Aorta (tissue), 5 donors: ENCODE data around the gene PATL2. TPM values are rescaled to one million over a fixed set of nuclear protein-coding genes. Genes with fewer than 3 reads are reported as not detected.
"Not testable (repeated sequence)": the region's sequence is repeated elsewhere in the genome, so short reads cannot be mapped to it uniquely, and the experiment has no call there.

Experiments used
- ATAC-seq: fragments of 200-7000 bp; cut with Tn5 transposase; one replicate; pipeline ENCODE4 v1.9.1; 2022; ENCODE audit warnings: moderate library complexity; ENCODE audit not compliant: low FRiP score
- DNase-seq, 2 donors: peaks; one replicate each; pipeline ENCODE4 v3.0.0-alpha.2; 2020
- H3K27ac ChIP-seq, 2 donors: one replicate each; pipeline ENCODE4 v1.5.1; 2013; ENCODE audit warnings: low read length in 2 of 2, mild to moderate bottlenecking in 2 of 2, moderate library complexity in 2 of 2, control low read depth in 1 of 2, inconsistent platforms in 1 of 2, low read depth in 1 of 2
- H3K27me3 ChIP-seq, 2 donors: one replicate each; pipeline ENCODE4 v1.6.1; 2013; ENCODE audit warnings: control low read depth in 1 of 2, low read length in 1 of 2, mild to moderate bottlenecking in 1 of 2, moderate library complexity in 1 of 2; ENCODE audit not compliant: insufficient read depth in 2 of 2, control insufficient read depth in 1 of 2
- H3K36me3 ChIP-seq, 2 donors: one replicate each; pipeline ENCODE4 v1.6.1; 2013; ENCODE audit warnings: control low read depth in 1 of 2, low read length in 1 of 2, mild to moderate bottlenecking in 1 of 2; ENCODE audit not compliant: insufficient read depth in 2 of 2, control insufficient read depth in 1 of 2
- H3K4me1 ChIP-seq, 2 donors: one replicate each; pipeline ENCODE4 v1.6.1; 2013; ENCODE audit warnings: low read length in 2 of 2, control low read depth in 1 of 2, mild to moderate bottlenecking in 1 of 2, moderate library complexity in 1 of 2; ENCODE audit not compliant: insufficient read depth in 2 of 2, control insufficient read depth in 1 of 2
- H3K4me3 ChIP-seq, 2 donors: one replicate each; pipeline ENCODE4 v1.5.1; 2013; ENCODE audit warnings: low read length in 2 of 2, control low read depth in 1 of 2, mild to moderate bottlenecking in 1 of 2
- H3K9me3 ChIP-seq: one replicate; pipeline ENCODE4 v1.6.1; 2013; ENCODE audit warnings: mild to moderate bottlenecking, low read length; ENCODE audit not compliant: control insufficient read depth
- WGBS, 2 donors: extraction: QIAGEN DNeasy Blood & Tissue Kit; methylation state at CpG; one replicate each; pipeline ENCODE4 v1.1.7; 2013; 5-methylcytosine and 5-hydroxymethylcytosine counted together
- intact Hi-C, 2 donors: fragments of 100-400 bp; cut with DNase I; formaldehyde crosslinking; loops; one replicate each; pipeline versions ENCODE4 v1.14.2 to v1.15.0; 2022
- polyA plus RNA-seq, 2 donors: library from polyadenylated mRNA; stranded (reverse); fragments of 200-250 nt; gene quantifications; one replicate each; pipeline ENCODE4 v1.2.3, GENCODE V29; 2013
- total RNA-seq, 2 donors: library from RNA; stranded (reverse); fragmentation: NEBNext Ultra II Directional; extraction: Animal tissue kit (Norgen Biotek cat#: 25700); gene quantifications; one replicate each; pipeline ENCODE4 v1.2.1, GENCODE V29; 2021
- donor health status: healthy with polysubstance abuse.
- donor health status: Bipolar disorder and iron deficiency.
- donor health status: DM: no; HTN: no; CAD: no.
- donor health status: DM: no; HTN: no; CAD: no.
- donor health status: DM: yes; HTN: yes; CAD: no.

PATL2 gene
- total and polyA plus RNA-seq, 4 donors: 0.23 to 2.2 (median 1.3) TPM; not detected in 1

DNA sequence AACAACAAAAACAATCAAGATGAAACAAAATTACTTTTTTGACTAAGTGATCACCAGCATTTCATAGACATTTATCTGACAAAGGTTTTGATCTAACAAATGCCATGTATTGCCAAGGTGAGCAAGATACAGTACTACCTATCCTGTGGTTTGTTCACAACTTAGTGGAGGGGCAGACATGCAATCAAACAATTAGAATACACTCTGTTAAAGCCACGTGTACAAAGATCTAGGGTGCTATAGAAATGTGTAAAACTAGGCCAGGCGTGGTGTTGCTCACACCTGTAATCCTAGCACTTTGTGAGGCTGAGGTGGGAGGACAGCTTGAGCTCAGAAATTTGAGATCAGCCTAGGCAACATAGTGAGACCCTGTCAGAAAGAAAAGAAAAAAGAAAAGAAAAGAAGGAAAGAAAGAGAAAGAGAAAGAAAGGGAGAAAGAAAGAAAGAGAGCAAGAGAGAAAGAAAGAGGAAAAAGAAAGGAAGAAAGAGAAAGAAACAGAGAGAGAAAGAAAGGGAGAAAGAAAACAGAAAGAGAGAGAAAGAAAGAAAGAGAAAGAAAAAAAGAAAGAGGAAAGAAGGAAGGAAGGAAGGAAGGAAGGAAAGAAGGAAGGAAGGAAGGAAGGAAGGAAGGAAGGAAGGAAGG is 23.8 kb upstream of the PATL2 start:
- peaks cover 0 to 2% of the 10 kb centered on the region in 2 donors for H3K4me1 ChIP-seq
- H3K36me3 ChIP-seq: no peaks in the 10 kb centered on the region
- H3K27me3 ChIP-seq: no peaks in the 10 kb centered on the region
- ATAC-seq (no peak), DNase-seq (no peak)
- no peak overlapping the region for H3K4me3 ChIP-seq
- no peaks in the 10 kb centered on the region for H3K9me3 ChIP-seq
- WGBS, 2 donors: 72 to 73% methylated on average over 2 of the region's 2 CpGs
- intact Hi-C loops: loop anchor here (5.0 to 10.0 kb wide), 3 partner anchors 33 to 160 kb away; no protein-coding TSS in a partner anchor
- no peak overlapping the region for H3K27ac ChIP-seq

DNA sequence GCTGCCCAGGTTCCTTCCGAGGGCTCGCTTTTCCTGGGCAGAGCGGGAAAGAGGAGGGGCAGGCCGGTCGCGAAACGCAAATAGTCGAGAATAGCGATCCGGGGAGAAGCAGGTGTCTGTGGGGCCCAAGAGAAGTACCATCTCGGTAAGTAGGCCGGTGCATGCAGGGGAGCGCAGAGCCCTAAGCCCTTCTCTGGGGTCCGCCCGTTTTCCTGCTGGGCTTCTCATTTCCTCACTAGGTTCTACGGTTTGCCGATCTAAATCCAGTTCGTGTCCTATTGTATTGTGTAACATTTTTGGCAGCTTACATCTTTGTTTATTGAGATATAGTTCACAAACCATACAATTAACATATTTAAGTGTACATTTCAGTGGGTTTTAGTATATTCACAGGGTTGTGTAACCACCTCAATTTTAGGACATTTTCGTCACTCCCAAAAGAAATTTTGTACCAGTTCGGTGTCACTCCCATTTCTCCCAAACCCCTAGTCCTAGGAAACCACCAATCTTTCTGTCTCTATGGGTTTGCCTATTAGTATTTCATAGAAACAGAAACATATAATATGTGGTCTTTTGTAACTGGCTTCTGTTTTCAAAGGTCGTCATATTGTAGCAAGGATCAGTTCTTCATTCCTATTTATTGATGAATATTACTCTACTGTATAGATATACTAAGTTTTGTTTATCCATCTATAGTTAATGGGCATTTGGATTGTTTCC is 18.4 kb upstream of the PATL2 start:
- Histone ChIP-seq H3K27me3 (no peaks in the 10 kb centered on the region), H3K9me3 (no peaks in the 10 kb centered on the region), H3K4me1 (peaks cover 0 to 1% of the 10 kb centered on the region in 2 donors), H3K27ac (peak overlapping the region in 1 of 2 donors; percentile 96), H3K4me3 (peak overlapping the region; percentile 80 to 88), H3K36me3 (no peaks in the 10 kb centered on the region)
- intact Hi-C loops: loop anchor here (2.0 to 10.0 kb wide), 5 partner anchors 19 to 442 kb away; partner anchors contain the start of genes B2M (in 1 of the 2), EIF3J (in 1 of the 2), GOLM2 (in 1 of the 2) and PATL2 (in 1 of the 2)
- ATAC-seq (peak; percentile 36), DNase-seq (peak; percentile 64 to 79)
- 3 to 4% methylated on average over 21 of the region's 21 CpGs for WGBS, 2 donors

DNA sequence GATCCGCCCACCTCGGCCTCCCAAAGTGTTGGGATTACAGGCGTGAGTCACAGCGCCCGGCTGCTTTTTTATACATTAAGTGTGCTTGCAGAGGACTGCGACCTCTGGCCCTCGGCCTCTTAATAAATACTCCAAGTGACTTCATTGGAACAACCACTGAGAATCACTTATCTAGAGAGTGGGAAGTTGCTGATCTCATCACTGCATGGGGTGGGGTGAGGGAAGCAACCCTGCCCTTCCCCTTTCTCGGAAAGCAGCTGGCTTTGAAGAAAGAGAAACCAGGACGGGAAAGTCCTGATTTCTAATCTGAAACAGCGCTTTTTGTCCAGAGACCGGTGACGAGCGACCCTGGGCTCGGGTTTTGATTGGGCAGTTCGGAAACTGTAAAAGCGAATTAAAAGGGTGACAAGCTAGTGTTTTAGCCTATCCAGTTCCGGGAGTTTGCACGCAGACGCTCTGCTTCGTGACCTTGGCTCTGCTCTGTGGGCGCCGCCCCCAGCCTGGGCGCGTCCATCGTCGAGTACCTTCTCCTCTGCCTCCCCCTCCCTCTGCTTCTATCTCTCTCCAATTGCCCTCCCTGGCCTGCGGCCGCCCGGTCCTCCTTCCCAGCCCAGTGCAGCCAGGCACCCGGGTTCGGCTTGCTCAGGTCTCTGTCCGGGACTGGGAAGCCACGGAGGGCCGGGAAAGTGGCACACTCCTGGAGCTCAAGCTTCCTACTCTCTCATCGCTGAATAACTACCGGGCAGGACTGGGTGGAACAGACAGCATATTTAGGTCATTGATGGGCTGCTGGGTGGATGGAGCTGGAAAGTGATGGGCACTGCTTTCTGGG is 17.7 kb upstream of the PATL2 start:
- peak overlapping the region; percentile 20 to 96 for H3K27ac ChIP-seq
- no peaks in the 10 kb centered on the region for H3K9me3 ChIP-seq
- 0% methylated on average over 35 to 36 of the region's 36 CpGs for WGBS, 2 donors
- no peaks in the 10 kb centered on the region for H3K36me3 ChIP-seq
- DNase-seq: peak; percentile 95 to 97
- peak overlapping the region; percentile 80 to 88 for H3K4me3 ChIP-seq
- peak; percentile 97 for ATAC-seq
- H3K4me1 ChIP-seq: peaks cover 0 to 1% of the 10 kb centered on the region in 2 donors
- intact Hi-C loops: loop anchor here (2.0 to 5.0 kb wide), 4 partner anchors 18 to 441 kb away; partner anchors contain the start of genes B2M (in 1 of the 2), EIF3J (in 1 of the 2), GOLM2 (in 1 of the 2) and PATL2 (in 1 of the 2)
- no peaks in the 10 kb centered on the region for H3K27me3 ChIP-seq

DNA sequence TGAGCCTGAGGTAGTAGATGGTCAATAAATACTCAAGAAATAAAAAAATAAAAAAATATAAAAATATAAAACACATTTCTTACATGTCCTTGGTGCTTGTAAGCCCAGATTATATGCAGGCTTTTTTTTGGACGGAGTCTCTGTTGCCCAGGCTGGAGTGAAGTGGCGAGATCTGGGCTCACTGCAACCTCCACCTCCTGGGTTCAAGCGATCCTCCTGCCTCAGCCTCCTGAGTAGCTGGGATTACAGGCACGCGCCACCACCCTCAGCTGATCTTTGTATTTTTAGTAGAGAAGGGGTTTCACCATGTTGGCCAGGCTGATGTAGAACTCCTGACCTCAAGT is 17.1 kb upstream of the PATL2 start:
- WGBS, 2 donors: 61 to 67% methylated on average over 5 of the region's 5 CpGs
- not testable (repeated sequence) for H3K4me1 ChIP-seq, ATAC-seq, DNase-seq, H3K27me3 ChIP-seq, H3K36me3 ChIP-seq, H3K4me3 ChIP-seq, H3K9me3 ChIP-seq
- peak overlapping the region; percentile 37 to 83 for H3K27ac ChIP-seq
- intact Hi-C loops: loop anchor here (2.0 to 5.0 kb wide), 4 partner anchors 17 to 441 kb away; partner anchors contain the start of genes B2M (in 1 of the 2), EIF3J (in 1 of the 2), GOLM2 (in 1 of the 2) and PATL2 (in 1 of the 2)

DNA sequence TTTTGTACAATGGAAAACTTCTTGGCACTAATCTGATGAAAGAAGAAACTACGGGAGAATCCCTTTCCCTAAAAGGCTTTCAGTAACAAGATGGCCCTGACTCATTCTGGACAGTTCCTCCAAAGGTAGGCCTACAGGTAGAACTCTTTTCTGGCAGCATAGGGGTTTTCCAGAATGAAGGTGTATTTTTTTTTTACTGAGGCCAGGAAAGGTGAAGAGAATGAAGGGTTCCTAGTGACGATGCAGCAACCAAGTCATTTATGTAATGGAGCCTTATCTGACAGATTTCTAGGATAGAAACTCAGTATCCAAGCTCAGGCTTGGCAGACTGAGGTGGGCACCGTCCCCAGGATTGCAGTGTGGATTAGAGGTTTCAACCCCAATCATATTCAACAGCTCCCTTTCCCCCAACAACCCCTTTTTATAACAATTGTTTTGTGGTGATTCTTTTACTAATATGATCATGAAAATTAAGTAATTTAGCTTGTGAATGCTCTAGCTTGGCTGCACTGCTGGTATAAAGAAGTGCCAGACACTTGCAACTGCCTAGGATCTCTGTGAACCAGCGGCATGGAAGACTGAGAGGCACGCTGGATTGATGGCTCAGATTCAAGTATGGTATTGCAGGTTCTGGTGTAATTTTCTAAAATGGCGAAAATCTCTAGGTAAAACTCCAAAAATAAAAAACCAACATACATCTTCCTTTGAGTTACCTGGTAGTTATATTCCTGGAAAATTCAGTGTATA is 16.5 kb upstream of the PATL2 start:
- no peaks in the 10 kb centered on the region for H3K27me3 ChIP-seq
- no peaks in the 10 kb centered on the region for H3K9me3 ChIP-seq
- H3K27ac ChIP-seq: peak overlapping the region in 1 of 2 donors; percentile 68
- no peak for ATAC-seq
- no peak overlapping the region for H3K4me3 ChIP-seq
- peaks cover 0 to 1% of the 10 kb centered on the region in 2 donors for H3K4me1 ChIP-seq
- DNase-seq: no peak
- intact Hi-C loops: loop anchor here (2.0 to 5.0 kb wide), 4 partner anchors 17 to 440 kb away; partner anchors contain the start of genes B2M (in 1 of the 2), EIF3J (in 1 of the 2), GOLM2 (in 1 of the 2) and PATL2 (in 1 of the 2)
- H3K36me3 ChIP-seq: no peaks in the 10 kb centered on the region
- WGBS, 2 donors: 90 to 91% methylated on average over 6 of the region's 6 CpGs

DNA sequence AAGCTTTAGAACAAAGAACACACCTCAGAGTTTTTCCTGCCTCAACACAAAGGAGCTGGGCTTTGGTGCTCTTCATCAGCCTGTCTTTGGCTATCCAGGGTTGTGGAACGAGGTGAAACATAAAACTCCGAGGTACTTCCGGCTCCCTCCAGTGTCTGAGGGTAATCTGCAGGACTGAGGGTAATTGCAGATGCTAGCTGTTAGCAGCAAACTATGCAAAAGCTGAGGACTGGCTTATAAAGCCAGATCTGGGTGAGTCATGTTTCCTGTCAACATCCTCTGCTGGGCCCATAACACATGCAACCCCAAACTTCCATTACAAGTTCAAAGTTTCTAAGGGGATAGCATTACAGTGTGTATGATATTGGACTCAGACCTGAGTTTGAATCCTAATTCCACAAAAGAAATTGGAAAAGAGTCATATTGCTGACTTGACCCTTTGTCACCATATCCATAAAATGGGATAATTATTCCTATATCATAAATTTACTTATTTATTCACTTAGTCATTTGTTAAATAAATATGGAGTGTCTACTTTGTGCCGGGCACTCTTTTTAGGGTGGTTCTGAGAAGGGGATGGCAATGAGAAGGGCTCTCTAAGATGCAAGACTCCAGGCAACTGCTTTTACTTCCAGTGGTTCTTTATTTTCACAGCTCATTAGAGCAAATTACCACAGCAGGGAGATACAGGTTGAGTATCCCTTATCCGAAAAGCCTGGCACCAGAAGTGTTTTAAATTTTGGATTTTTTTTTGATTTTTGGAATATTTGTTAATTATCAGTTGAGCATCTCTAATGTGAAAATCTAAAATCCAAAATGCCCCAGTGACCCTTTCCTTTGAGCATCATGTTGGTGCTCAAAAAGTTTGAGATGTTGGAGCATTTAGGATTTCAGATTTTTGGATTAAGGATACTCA is 15.7 kb upstream of the PATL2 start:
- no peaks in the 10 kb centered on the region for H3K9me3 ChIP-seq
- H3K27me3 ChIP-seq: no peaks in the 10 kb centered on the region
- H3K4me1 ChIP-seq: peaks cover 0 to 1% of the 10 kb centered on the region in 2 donors
- intact Hi-C loops: loop anchor here (5.0 kb wide), 2 partner anchors 190 to 440 kb away; partner anchors contain the start of genes EIF3J (in 1 of the 2) and GOLM2 (in 1 of the 2)
- 53 to 56% methylated on average over 5 of the region's 5 CpGs for WGBS, 2 donors
- H3K36me3 ChIP-seq: no peaks in the 10 kb centered on the region
- no peak overlapping the region for H3K4me3 ChIP-seq
- no peak overlapping the region for H3K27ac ChIP-seq
- DNase-seq (no peak), ATAC-seq (peak; percentile 35)

DNA sequence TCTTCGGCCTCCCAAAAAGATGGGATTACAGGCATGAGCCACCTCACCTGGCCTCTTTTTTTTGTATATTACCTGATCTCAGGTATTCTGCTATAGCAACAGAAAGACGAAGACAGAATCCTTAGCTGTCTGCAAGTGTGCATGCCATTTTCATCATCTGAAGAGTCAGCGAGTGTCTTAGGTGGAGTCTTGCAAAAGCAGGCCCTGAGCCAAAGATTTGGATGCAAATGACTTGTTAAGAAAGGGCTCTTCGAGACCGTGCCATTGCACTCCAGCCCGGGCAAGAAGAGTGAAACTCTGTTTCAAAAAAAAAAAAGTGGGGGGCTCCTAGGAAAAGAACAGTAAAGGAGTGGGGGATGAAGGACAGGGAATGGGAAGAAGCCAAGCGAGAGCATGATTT is 15.0 kb upstream of the PATL2 start:
- Histone ChIP-seq H3K9me3 (no peaks in the 10 kb centered on the region), H3K27me3 (no peaks in the 10 kb centered on the region), H3K36me3 (no peaks in the 10 kb centered on the region), H3K27ac (peak overlapping the region in 1 of 2 donors; percentile 23), H3K4me3 (no peak overlapping the region), H3K4me1 (peaks cover 0 to 1% of the 10 kb centered on the region in 2 donors)
- ATAC-seq (no peak), DNase-seq (no peak)
- 83 to 86% methylated on average over 7 of the region's 7 CpGs for WGBS, 2 donors
- intact Hi-C loops: loop anchor here (5.0 kb wide), 2 partner anchors 189 to 439 kb away; partner anchors contain the start of genes EIF3J (in 1 of the 2) and GOLM2 (in 1 of the 2)
